ENCODE measurements around the gene MAPK8IP3.

The MAPK8IP3 gene

GRCh38 chr16:1780677-1781072 lies 74.7 kb downstream of the MAPK8IP3 start:
- peak overlapping the region; percentile 84 for H3K4me3 Mint-ChIP-seq
- peaks cover 50% of the 10 kb centered on the region for H3K36me3 Mint-ChIP-seq (ENCODE audit: low read depth)
- H3K4me1 Mint-ChIP-seq (ENCODE audit: low read depth): peaks cover 28% of the 10 kb centered on the region
- no peaks in the 10 kb centered on the region for H3K27me3 Mint-ChIP-seq
- no peak for DNase-seq
- no peaks in the 10 kb centered on the region for H3K9me3 Mint-ChIP-seq
- peak overlapping the region; percentile 92 for H3K27ac Mint-ChIP-seq

DNA sequence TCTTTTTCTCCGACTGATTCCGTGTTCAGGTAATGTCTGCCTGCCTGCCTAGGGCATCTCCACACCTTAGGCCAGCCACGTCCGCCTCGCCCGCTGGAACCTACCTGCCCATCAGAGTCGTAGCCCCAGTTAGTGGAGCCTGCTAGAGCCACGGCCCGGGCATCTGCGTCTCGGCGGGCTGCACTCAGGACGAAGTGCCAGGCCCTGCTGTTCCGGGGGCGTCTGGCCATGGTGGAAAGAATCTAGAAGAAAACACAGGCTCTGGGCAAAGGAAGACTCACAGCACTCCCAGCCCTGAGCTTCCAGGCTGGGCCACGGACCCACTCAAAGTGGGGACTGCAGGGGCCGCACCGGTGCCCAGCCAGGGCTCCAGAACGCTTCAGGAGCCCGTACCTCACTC lies 75.3 kb downstream of the MAPK8IP3 start:
- peaks cover 29% of the 10 kb centered on the region for H3K4me1 Mint-ChIP-seq (ENCODE audit: low read depth)
- H3K36me3 Mint-ChIP-seq (ENCODE audit: low read depth): peaks cover 54% of the 10 kb centered on the region
- peak overlapping the region; percentile 92 for H3K27ac Mint-ChIP-seq
- H3K27me3 Mint-ChIP-seq: no peaks in the 10 kb centered on the region
- H3K9me3 Mint-ChIP-seq: no peaks in the 10 kb centered on the region
- DNase-seq: no peak
- H3K4me3 Mint-ChIP-seq: peak overlapping the region; percentile 84

- Mint-ChIP-seq H3K27ac (peak overlapping the region; percentile 92), H3K36me3 (ENCODE audit: low read depth) (peaks cover 53% of the 10 kb centered on the region)
- no peak for DNase-seq
Measured at GRCh38 chr16:1781758-1782407, 75.9 kb downstream of the MAPK8IP3 start.

DNA sequence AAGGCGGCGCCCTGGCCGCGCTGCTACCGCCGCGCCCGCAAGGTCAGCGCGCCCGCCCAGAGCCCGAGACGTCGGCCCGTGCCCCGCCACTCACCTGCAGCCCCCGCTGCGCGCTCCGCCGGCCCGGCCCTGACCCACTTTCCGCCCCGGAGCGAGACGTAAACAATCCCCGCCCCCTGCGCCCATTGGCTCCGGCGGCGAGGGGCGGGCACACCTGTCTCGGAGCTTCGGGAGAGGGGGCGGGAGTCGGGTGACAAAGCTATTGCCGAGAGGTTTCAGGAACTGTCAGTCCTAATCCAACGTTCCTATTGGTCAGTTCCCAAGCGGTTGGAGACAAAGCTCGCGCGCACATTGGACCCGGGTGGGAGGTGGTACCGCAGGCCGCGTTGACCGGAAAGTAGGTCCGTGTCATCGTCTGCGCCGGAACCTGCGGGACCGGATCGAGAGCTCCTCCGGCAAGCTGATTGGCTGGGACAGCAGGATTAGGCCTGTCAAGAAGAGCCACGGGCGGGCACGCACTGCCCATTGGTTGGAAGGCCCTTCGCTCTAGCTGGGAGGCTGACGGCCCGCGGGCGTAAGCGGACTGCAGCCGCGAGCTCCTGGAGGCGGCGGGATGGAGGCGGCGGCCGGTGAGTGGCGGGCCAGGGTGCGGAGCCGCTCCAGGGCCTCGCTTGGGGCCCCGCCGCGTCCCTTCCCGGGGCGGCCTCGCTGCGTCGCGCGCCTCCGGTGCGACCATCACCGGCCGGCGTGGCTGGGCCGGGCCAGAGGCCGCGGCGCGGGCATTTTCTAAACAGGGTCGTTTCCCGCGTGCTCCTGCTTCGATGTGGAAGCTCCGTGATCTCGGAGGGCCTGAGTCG lies 76.6 kb downstream of the MAPK8IP3 start, which contains the start of the genes NUBP2 and SPSB3:
Gene NUBP2 (plus strand): TSS at position 553 of the 857 bp plus-strand sequence. CDS start 61 bp downstream, at position 614.
Gene SPSB3 (minus strand): TSS at position 164 of the 857 bp plus-strand sequence. CDS start 1,088 bp downstream, outside the sequence.
- peak; percentile 96 for DNase-seq
- Mint-ChIP-seq H3K4me1 (ENCODE audit: low read depth) (peaks cover 29% of the 10 kb centered on the region), H3K27ac (peak within 1 kb of the TSS; percentile 93), H3K9me3 (no peaks in the 10 kb centered on the region), H3K27me3 (no peaks in the 10 kb centered on the region), H3K36me3 (ENCODE audit: low read depth) (peaks cover 55% of the 10 kb centered on the region), H3K4me3 (peak within 1 kb of the TSS; percentile 95)

More at GRCh38 chr16:1781758-1782407, 75.9 kb downstream of the MAPK8IP3 start:
- H3K4me3 Mint-ChIP-seq: peak overlapping the region; percentile 95
- no peaks in the 10 kb centered on the region for H3K9me3 Mint-ChIP-seq
- peaks cover 29% of the 10 kb centered on the region for H3K4me1 Mint-ChIP-seq (ENCODE audit: low read depth)
- H3K27me3 Mint-ChIP-seq: no peaks in the 10 kb centered on the region

- Mint-ChIP-seq H3K9me3 (no peaks in the 10 kb centered on the region), H3K27ac (peak overlapping the region; percentile 75), H3K27me3 (no peaks in the 10 kb centered on the region)
Measured at GRCh38 chr16:1784977-1785845, 79.2 kb downstream of the MAPK8IP3 start.

GRCh38 chr16:1785846-1786170 lies 79.8 kb downstream of the MAPK8IP3 start:
- H3K4me3 Mint-ChIP-seq: no peak overlapping the region
- peaks cover 30% of the 10 kb centered on the region for H3K4me1 Mint-ChIP-seq (ENCODE audit: low read depth)
- H3K9me3 Mint-ChIP-seq: no peaks in the 10 kb centered on the region
- no peak for DNase-seq
- H3K27me3 Mint-ChIP-seq: no peaks in the 10 kb centered on the region
- no peak overlapping the region for H3K27ac Mint-ChIP-seq
- H3K36me3 Mint-ChIP-seq (ENCODE audit: low read depth): peaks cover 65% of the 10 kb centered on the region

More at GRCh38 chr16:1784977-1785845, 79.2 kb downstream of the MAPK8IP3 start:
- Mint-ChIP-seq H3K36me3 (ENCODE audit: low read depth) (peaks cover 62% of the 10 kb centered on the region), H3K4me1 (ENCODE audit: low read depth) (peaks cover 30% of the 10 kb centered on the region), H3K4me3 (peak overlapping the region; percentile 63)
- DNase-seq: no peak

DNA sequence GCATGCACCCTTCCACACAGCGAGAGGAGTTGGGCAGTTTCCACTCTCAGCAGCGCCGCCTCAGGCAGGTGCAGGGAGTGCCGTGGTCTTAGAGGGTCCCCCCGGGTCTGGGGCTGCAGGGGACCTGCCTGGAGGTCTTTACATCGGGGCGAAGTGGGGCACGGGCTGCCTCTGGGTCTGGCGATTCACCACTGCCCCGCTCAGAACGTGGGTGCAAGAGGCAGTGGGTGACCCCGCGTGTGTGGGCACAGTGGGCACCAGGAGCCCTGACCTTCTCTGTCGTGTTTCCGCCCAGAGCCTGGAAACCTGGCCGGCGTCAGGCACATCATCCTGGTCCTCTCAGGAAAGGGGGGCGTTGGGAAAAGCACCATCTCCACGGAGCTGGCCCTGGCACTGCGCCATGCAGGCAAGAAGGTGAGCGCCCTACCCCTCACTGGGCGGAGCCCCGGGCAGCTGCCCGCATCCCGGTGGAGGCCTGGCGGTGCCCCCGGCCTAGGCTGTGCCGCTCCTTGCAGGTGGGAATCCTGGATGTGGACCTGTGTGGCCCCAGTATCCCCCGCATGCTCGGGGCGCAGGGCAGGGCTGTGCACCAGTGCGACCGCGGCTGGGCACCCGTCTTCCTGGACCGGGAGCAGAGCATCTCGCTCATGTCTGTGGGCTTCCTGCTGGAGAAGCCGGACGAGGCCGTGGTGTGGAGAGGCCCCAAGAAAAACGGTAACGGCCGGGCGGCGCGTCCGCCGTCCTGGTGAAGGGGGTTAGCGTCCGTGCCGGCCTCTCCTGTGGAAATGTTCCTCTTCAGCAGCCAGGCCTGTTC lies 80.5 kb downstream of the MAPK8IP3 start:
- H3K4me1 Mint-ChIP-seq (ENCODE audit: low read depth): peaks cover 24% of the 10 kb centered on the region
- H3K27me3 Mint-ChIP-seq: no peaks in the 10 kb centered on the region
- DNase-seq: no peak
- peaks cover 60% of the 10 kb centered on the region for H3K36me3 Mint-ChIP-seq (ENCODE audit: low read depth)
- no peak overlapping the region for H3K27ac Mint-ChIP-seq
- H3K4me3 Mint-ChIP-seq: no peak overlapping the region
- no peaks in the 10 kb centered on the region for H3K9me3 Mint-ChIP-seq

DNA sequence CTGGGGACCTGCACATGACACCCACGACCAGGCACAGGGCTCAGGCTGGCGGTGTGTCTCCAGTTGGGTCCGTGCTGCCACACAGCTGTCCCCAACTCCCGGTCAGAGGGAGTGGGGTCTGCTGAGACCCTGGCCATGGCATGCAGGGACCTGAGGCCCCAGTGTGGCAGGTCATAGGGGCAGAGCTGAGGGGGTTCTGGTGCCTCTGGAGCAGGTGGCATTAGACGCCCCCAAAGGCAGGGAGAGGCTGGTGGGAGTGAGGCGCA lies 81.0 kb downstream of the MAPK8IP3 start:
- Mint-ChIP-seq H3K27me3 (no peaks in the 10 kb centered on the region), H3K4me1 (ENCODE audit: low read depth) (peaks cover 20% of the 10 kb centered on the region), H3K27ac (no peak overlapping the region), H3K4me3 (no peak overlapping the region), H3K9me3 (no peaks in the 10 kb centered on the region), H3K36me3 (ENCODE audit: low read depth) (peaks cover 57% of the 10 kb centered on the region)
- no peak for DNase-seq

DNA sequence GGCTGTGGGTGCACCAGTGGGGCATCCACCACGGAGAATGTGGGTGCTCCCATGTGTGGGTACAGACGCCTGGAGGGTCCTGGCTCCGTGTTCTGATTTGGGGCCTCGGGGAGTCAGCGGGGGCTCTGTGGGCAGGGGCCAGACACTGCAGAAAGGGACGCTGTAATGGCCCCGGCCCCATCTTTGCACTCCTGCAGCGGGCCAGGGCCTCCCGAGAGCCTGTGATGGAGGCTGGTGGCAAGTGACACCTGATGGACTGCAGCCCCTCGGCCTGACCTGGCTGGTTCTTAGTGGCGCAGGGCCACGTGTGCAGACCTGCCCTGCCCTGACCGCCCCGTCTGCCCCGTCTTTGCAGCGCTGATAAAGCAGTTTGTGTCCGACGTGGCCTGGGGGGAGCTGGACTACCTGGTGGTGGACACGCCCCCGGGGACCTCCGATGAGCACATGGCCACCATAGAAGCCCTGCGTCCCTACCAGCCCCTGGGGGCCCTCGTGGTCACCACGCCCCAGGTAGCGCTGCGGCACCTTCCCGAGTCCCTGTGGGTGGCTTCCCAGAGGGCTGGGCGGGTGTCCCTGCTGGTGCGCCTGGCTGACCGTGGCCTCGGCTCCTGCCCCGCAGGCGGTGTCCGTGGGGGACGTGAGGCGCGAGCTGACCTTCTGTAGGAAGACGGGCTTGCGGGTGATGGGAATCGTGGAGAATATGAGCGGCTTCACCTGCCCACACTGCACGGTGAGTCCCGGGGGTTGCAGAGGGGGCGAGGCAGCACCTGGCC lies 81.5 kb downstream of the MAPK8IP3 start:
- Mint-ChIP-seq H3K27me3 (no peaks in the 10 kb centered on the region), H3K9me3 (no peaks in the 10 kb centered on the region), H3K4me1 (ENCODE audit: low read depth) (peaks cover 20% of the 10 kb centered on the region), H3K4me3 (no peak overlapping the region), H3K36me3 (ENCODE audit: low read depth) (peaks cover 57% of the 10 kb centered on the region), H3K27ac (no peak overlapping the region)
- no peak for DNase-seq

- peaks cover 55% of the 10 kb centered on the region for H3K36me3 Mint-ChIP-seq (ENCODE audit: low read depth)
- H3K4me3 Mint-ChIP-seq: no peak overlapping the region
- H3K27ac Mint-ChIP-seq: no peak overlapping the region
- no peaks in the 10 kb centered on the region for H3K9me3 Mint-ChIP-seq
- no peak for DNase-seq
- peaks cover 19% of the 10 kb centered on the region for H3K4me1 Mint-ChIP-seq (ENCODE audit: low read depth)
- no peaks in the 10 kb centered on the region for H3K27me3 Mint-ChIP-seq
Measured at GRCh38 chr16:1788095-1788707, 82.2 kb downstream of the MAPK8IP3 start.

DNA sequence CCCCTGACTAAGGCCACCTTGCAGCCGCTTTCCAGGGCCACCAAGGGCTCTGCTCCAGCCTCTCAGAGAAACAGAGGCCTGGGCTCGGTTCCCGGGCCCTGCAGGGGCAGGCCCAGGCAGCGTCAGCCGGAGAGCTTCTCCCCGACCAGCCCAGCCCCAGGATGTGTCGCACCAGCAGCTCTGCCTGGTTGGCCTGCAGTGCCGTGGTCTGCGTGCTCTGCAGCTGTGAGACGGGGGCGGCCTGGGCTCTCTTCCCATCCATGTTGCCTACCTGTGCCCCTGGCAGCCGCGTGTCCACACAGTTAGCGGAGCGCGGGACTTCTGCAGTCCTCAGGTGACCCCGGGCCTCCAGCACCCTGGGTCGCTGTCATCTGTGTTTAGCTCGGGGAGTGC lies 82.7 kb downstream of the MAPK8IP3 start:
- Mint-ChIP-seq H3K4me3 (no peak overlapping the region), H3K4me1 (ENCODE audit: low read depth) (peaks cover 16% of the 10 kb centered on the region), H3K27me3 (no peaks in the 10 kb centered on the region), H3K27ac (no peak overlapping the region), H3K36me3 (ENCODE audit: low read depth) (peaks cover 51% of the 10 kb centered on the region), H3K9me3 (no peaks in the 10 kb centered on the region)
- peak; percentile 26 for DNase-seq

DNA sequence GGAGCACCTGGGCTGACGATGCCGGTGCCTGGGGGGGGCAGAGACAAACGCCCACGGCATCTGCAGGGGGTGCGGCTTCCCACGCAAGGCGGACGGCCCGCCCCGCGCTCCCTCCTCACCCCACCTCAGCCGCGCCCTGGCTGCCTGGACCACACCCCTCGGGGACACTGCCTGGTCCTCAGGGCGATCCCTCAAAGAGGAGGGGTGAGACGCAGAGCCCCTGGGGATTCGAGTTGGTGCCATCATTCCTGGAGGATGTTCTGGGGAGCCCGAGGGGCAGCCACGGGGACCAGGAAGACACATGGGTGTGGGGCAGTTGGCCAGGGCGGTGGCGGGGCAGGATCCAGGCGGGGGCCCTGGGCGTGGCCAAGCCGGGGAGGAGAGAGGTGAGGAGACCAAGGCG lies 83.6 kb downstream of the MAPK8IP3 start:
- Mint-ChIP-seq H3K4me3 (no peak overlapping the region), H3K27me3 (no peaks in the 10 kb centered on the region), H3K9me3 (no peaks in the 10 kb centered on the region), H3K27ac (no peak overlapping the region), H3K4me1 (ENCODE audit: low read depth) (peaks cover 11% of the 10 kb centered on the region), H3K36me3 (ENCODE audit: low read depth) (peaks cover 48% of the 10 kb centered on the region)
- DNase-seq: no peak

DNA sequence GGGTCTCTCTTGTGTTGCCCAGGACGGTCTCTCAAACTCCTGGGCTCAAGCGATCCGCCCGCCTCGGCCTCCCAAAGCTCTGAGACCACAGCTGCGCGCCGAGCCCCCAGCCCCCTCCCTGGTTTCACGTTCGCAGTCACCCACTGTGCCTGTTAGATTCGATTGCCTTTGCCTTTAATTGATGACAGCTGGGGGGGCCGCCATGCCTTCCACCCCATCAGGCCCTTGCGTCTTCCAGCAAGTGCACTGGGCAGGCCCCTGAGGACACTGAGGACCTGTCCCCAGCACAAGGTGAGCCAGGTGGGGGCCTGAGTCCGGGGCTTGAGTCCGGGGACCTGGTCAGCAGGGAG lies 84.2 kb downstream of the MAPK8IP3 start:
- no peak overlapping the region for H3K4me3 Mint-ChIP-seq
- H3K36me3 Mint-ChIP-seq (ENCODE audit: low read depth): peaks cover 43% of the 10 kb centered on the region
- H3K9me3 Mint-ChIP-seq: no peaks in the 10 kb centered on the region
- no peak overlapping the region for H3K27ac Mint-ChIP-seq
- peaks cover 7% of the 10 kb centered on the region for H3K4me1 Mint-ChIP-seq (ENCODE audit: low read depth)
- no peaks in the 10 kb centered on the region for H3K27me3 Mint-ChIP-seq
- no peak for DNase-seq

Measured in activated T-cell treated with anti-CD3 and anti-CD28 coated beads, Interleukin-2, amount 50 U/mL, for 24 hours (primary cell).